Activated T-helper 2 cell treated with anti-CD3 and anti-CD28 coated beads, Interferon-gamma antibody, Interleukin-2, Interleukin-4, amounts not matched to agents 10 μg/mL and 5 μg/mL and 100 μg/mL, durations not matched to agents 14 hours and 24 hours and 36 hours (primary cell): ENCODE measurements around the gene HYCC2. TPM values are rescaled to one million over a fixed set of nuclear protein-coding genes. Genes with fewer than 3 reads are reported as not detected.
"Not testable (repeated sequence)": the region's sequence is repeated elsewhere in the genome, so short reads cannot be mapped to it uniquely, and the experiment has no call there.

Experiments used
- DNase-seq: peaks from one replicate; pipeline ENCODE4 v3.0.0; 2021; ENCODE audit warnings: low spot score
- H3K27ac Mint-ChIP-seq: one replicate; pipeline ENCODE4 v1.8.0; 2021; ENCODE audit warnings: mixed read lengths
- H3K27me3 Mint-ChIP-seq: one replicate; pipeline ENCODE4 v1.8.0; 2021; ENCODE audit warnings: low read depth, mixed read lengths
- H3K36me3 Mint-ChIP-seq: one replicate; pipeline ENCODE4 v1.8.0; 2021; ENCODE audit warnings: low read depth, mixed read lengths
- H3K4me1 Mint-ChIP-seq: one replicate; pipeline ENCODE4 v1.8.0; 2021; ENCODE audit warnings: low read depth, mixed read lengths
- H3K4me3 Mint-ChIP-seq: one replicate; pipeline ENCODE4 v1.8.0; 2021; ENCODE audit warnings: low read depth, mild to moderate bottlenecking, moderate library complexity, mixed read lengths
- H3K9me3 Mint-ChIP-seq: one replicate; pipeline ENCODE4 v1.8.0; 2021; ENCODE audit warnings: mixed read lengths
- intact Hi-C: fragments of 100-400 bp; cut with micrococcal nuclease; formaldehyde crosslinking; loops from one replicate; pipeline ENCODE4 v1.15.1; 2023
- total RNA-seq: library from RNA; stranded (reverse); gene quantifications from 2 replicates; pipeline ENCODE4 v1.2.3, GENCODE V29; 2022

The HYCC2 gene
- total RNA-seq, 1 donor from 2014 or later, result 23.8 TPM

- intact Hi-C loops, DNase-seq: not testable (repeated sequence)
These were observed 37.1 kb downstream of the HYCC2 start for GRCh38 chr2:201034355-201034754.

DNA sequence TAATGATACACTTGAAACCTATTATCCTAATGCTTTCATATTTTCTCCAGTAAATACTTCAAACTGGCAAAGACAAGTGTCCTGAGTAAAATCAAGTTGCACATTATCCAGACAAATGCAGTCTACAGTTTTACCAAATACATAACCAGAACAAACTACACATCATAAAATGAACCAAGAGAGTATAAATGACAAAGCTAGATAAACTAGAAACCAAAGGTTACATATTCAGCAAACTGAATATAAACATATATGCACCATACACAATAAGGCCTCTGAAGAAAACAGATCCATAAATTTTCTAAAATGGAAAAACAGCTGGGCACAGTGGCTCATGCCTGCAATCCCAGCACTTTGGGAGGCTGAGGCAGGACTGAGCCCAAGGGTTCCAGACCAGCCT, 47.0 kb downstream of the HYCC2 start:
- H3K9me3 Mint-ChIP-seq, result peaks cover 4% of the 10 kb centered on the region
- no peak overlapping the region for H3K4me3 Mint-ChIP-seq
- intact Hi-C loops, result loop anchor here (5.0 to 10.0 kb wide), 2 partner anchors 48 to 60 kb away; partner anchors contain the start of genes HYCC2, NDUFB3 and ORC2
- no peaks in the 10 kb centered on the region for H3K27me3 Mint-ChIP-seq
- no peak overlapping the region for H3K27ac Mint-ChIP-seq
- peaks cover 54% of the 10 kb centered on the region for H3K36me3 Mint-ChIP-seq
- no peak for DNase-seq
- peaks cover 24% of the 10 kb centered on the region for H3K4me1 Mint-ChIP-seq

More at GRCh38 chr2:201034355-201034754, 37.1 kb downstream of the HYCC2 start:
- H3K4me3 Mint-ChIP-seq, H3K27me3 Mint-ChIP-seq, H3K4me1 Mint-ChIP-seq, H3K27ac Mint-ChIP-seq: not testable (repeated sequence)
- Mint-ChIP-seq H3K36me3 (peaks cover 57% of the 10 kb centered on the region), H3K9me3 (peaks cover 24% of the 10 kb centered on the region)

- Mint-ChIP-seq H3K27me3 (no peaks in the 10 kb centered on the region), H3K36me3 (peaks cover 38% of the 10 kb centered on the region), H3K27ac (peak overlapping the region; percentile 39), H3K9me3 (no peaks in the 10 kb centered on the region), H3K4me1 (peaks cover 16% of the 10 kb centered on the region), H3K4me3 (no peak overlapping the region)
- DNase-seq, result no peak
- intact Hi-C loops, result loop anchor here (5.0 to 10.0 kb wide), 2 partner anchors 50 to 57 kb away; partner anchors contain the start of genes HYCC2, NDUFB3 and ORC2
These were observed 49.6 kb downstream of the HYCC2 start for GRCh38 chr2:201021914-201022313.

Other genes with a start within 250 kb of the HYCC2 start
- gene CLK1, start 207.0 kb downstream of the HYCC2 start, total RNA-seq, result 114 and 122 TPM in 2 replicates
- gene PPIL3, start 182.6 kb downstream of the HYCC2 start, total RNA-seq, result 55.4 and 57.8 TPM in 2 replicates
- 23.9 and 24.8 TPM in 2 replicates for gene NIF3L1, start 182.3 kb downstream of the HYCC2 start, total RNA-seq
- gene ORC2, start 108.0 kb downstream of the HYCC2 start, total RNA-seq, result 50.7 and 62.9 TPM in 2 replicates
- gene NDUFB3, start 330 bp upstream of the HYCC2 start, total RNA-seq, result 123 and 125 TPM in 2 replicates
- gene CFLAR, start 44.5 kb upstream of the HYCC2 start, total RNA-seq, result 255 and 268 TPM in 2 replicates
- gene CASP10, start 111.5 kb upstream of the HYCC2 start, total RNA-seq, result 14.3 and 17.3 TPM in 2 replicates
- 43.5 and 44.1 TPM in 2 replicates for gene CASP8, start 188.9 kb upstream of the HYCC2 start, total RNA-seq